ENCODE results near the gene GRHPR. TPM values are rescaled to one million over a fixed set of nuclear protein-coding genes. Genes with fewer than 3 reads are reported as not detected.

Gene GRHPR
- total RNA-seq, 4 donors from 2014 or later: 135 to 143 (median 138) TPM

DNA sequence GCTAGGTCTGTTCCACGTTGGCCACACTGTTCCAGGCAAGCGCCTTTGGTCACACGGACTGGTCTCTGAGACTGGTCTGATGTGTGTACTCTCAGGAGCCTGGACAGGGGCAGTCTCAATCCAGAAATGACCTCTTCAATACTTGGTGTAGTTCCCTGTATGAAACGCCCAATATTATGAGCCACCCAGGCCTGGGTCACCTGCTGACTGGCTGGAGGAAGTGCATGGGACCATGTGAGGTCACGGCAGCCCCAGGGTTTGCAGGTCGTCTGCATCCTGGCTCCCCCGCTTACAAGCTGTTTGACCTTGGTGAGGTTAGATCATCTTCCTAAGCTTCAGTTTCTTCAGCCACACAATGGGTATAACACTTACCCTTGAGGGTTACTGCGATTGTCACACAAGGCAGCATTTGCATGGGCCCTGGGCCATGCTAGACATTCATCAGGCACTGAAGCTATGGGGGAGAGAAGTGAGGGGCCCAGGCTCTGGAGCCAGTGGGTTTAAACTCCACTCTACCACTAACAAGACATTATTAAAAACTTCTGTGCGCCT lies 5.2 kb upstream of the GRHPR start:
- H3K4me3 ChIP-seq: no peak overlapping the region
- peaks cover 10 to 25% (median 22%) of the 10 kb centered on the region in 4 donors for H3K4me1 ChIP-seq
- no peak for DNase-seq (ENCODE audit: extremely low spot score)
- H3K27ac ChIP-seq (replicated peaks in 1 of 4): no peak overlapping the region
- no peak for TF ChIP-seq EP300 (IDR thresholded peaks at IDR 0.05)
- TF ChIP-seq CTCF (IDR thresholded peaks at IDR 0.05): no peak
- no peak for TF ChIP-seq POLR2A (IDR thresholded peaks at IDR 0.05; ENCODE audit: low read depth)
- no peak for TF ChIP-seq POLR2AphosphoS5 (IDR thresholded peaks at IDR 0.05)
- H3K9me3 ChIP-seq: no peaks in the 10 kb centered on the region
- 94% methylated on average over 8 of the region's 9 CpGs for whole genome bisulfite sequencing
- no peaks in the 10 kb centered on the region for H3K36me3 ChIP-seq
- intact Hi-C loops (cut with DNase I): no loop called here
- H3K27me3 ChIP-seq: no peaks in the 10 kb centered on the region

DNA sequence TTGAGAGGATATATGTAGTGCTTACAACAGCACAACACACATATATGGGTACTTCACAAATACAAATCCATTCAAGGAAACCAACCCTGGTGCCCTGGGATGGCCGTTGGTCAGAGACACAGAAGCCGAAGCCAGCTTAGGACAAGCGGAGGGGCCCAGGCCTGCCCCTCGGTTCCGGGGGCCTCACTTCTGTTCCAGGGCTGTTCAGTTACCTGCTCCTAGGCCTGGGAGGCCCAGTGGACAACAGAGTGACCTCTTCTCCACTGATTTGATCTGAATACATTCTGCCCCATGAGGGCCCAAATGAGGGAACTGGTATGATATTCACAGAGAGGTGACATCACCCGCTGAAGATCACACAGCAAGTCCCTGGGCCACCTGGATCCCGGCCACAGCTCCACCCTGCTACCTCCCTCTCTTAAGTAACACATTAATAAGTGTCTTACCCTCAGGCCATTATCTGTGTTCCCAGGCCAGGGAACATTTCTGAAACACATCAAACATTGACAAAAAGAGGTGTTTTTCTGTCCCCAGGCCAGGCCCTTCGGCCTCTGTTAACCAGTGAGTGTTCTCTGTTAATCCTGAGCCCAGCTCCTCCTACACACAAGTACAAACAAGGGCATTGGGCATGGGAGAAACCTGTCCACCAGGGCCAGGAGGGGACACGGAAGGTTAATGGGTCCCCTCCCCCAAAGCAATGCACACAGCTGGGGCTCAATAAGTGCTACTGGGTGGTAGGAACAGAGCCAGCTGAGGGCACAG lies 4.5 kb upstream of the GRHPR start:
- no peak for TF ChIP-seq EP300 (IDR thresholded peaks at IDR 0.05)
- no peak for TF ChIP-seq CTCF (IDR thresholded peaks at IDR 0.05)
- no peak for TF ChIP-seq POLR2A (IDR thresholded peaks at IDR 0.05; ENCODE audit: low read depth)
- TF ChIP-seq POLR2AphosphoS5 (IDR thresholded peaks at IDR 0.05): no peak
- Histone ChIP-seq H3K4me3 (no peak overlapping the region), H3K27ac (replicated peaks in 1 of 4) (no peak overlapping the region), H3K27me3 (no peaks in the 10 kb centered on the region), H3K9me3 (no peaks in the 10 kb centered on the region), H3K4me1 (peaks cover 10 to 26% (median 22%) of the 10 kb centered on the region in 4 donors), H3K36me3 (no peaks in the 10 kb centered on the region)
- intact Hi-C loops (cut with DNase I): no loop called here
- no peak for DNase-seq (ENCODE audit: extremely low spot score)
- 89% methylated on average over 7 of the region's 9 CpGs for WGBS

- intact Hi-C loops (cut with DNase I): no loop called here
- Histone ChIP-seq H3K4me1 (peaks cover 22 to 38% (median 34%) of the 10 kb centered on the region in 4 donors), H3K9me3 (no peaks in the 10 kb centered on the region), H3K27ac (replicated peaks in 1 of 4) (no peak overlapping the region), H3K36me3 (no peaks in the 10 kb centered on the region), H3K27me3 (no peaks in the 10 kb centered on the region), H3K4me3 (no peak overlapping the region)
- 95% methylated on average over 5 of the region's 5 CpGs for WGBS
- TF ChIP-seq CTCF (IDR thresholded peaks at IDR 0.05): no peak
- no peak for TF ChIP-seq POLR2A (IDR thresholded peaks at IDR 0.05; ENCODE audit: low read depth)
- TF ChIP-seq EP300 (IDR thresholded peaks at IDR 0.05): no peak
- TF ChIP-seq POLR2AphosphoS5 (IDR thresholded peaks at IDR 0.05): no peak
- DNase-seq (ENCODE audit: extremely low spot score): no peak
Measured at GRCh38 chr9:37419204-37419603, 3.3 kb upstream of the GRHPR start.

- peaks cover 0 to 3% (median 0%) of the 10 kb centered on the region in 4 donors for H3K36me3 ChIP-seq
- H3K4me1 ChIP-seq: peaks cover 28 to 41% (median 35%) of the 10 kb centered on the region in 4 donors
- H3K27ac ChIP-seq (replicated peaks in 1 of 4): no peak overlapping the region
- no peak for DNase-seq (ENCODE audit: extremely low spot score)
- intact Hi-C loops (cut with DNase I): no loop called here
- WGBS: 84% methylated on average over 12 of the region's 12 CpGs
- TF ChIP-seq EP300 (IDR thresholded peaks at IDR 0.05): no peak
- TF ChIP-seq POLR2AphosphoS5 (IDR thresholded peaks at IDR 0.05): no peak
- no peak for TF ChIP-seq POLR2A (IDR thresholded peaks at IDR 0.05; ENCODE audit: low read depth)
- no peak for TF ChIP-seq CTCF (IDR thresholded peaks at IDR 0.05)
- no peak overlapping the region for H3K4me3 ChIP-seq
- no peaks in the 10 kb centered on the region for H3K27me3 ChIP-seq
- H3K9me3 ChIP-seq: no peaks in the 10 kb centered on the region
Measured at GRCh38 chr9:37420271-37421215, 2.0 kb upstream of the GRHPR start.

All from esophagus muscularis mucosa (tissue), 4 donors.